A549 treated with GW870086 at 1 μM for 4 hours (cell line): ENCODE data around the gene ZNF141. TPM values are rescaled to one million over a fixed set of nuclear protein-coding genes. Genes with fewer than 3 reads are reported as not detected.

Experiments
- total RNA-seq: library from RNA; stranded (reverse); fragments of 200-300 nt; extraction: Qiagen RNA extraction; gene quantifications from 5 replicates; pipeline ENCODE4 v1.2.3, GENCODE V29; 2022; ENCODE audit warnings: low read depth

ZNF141 gene
- 1.3 to 3.5 TPM (median 2.6 TPM) in 5 replicates for total RNA-seq

DNA sequence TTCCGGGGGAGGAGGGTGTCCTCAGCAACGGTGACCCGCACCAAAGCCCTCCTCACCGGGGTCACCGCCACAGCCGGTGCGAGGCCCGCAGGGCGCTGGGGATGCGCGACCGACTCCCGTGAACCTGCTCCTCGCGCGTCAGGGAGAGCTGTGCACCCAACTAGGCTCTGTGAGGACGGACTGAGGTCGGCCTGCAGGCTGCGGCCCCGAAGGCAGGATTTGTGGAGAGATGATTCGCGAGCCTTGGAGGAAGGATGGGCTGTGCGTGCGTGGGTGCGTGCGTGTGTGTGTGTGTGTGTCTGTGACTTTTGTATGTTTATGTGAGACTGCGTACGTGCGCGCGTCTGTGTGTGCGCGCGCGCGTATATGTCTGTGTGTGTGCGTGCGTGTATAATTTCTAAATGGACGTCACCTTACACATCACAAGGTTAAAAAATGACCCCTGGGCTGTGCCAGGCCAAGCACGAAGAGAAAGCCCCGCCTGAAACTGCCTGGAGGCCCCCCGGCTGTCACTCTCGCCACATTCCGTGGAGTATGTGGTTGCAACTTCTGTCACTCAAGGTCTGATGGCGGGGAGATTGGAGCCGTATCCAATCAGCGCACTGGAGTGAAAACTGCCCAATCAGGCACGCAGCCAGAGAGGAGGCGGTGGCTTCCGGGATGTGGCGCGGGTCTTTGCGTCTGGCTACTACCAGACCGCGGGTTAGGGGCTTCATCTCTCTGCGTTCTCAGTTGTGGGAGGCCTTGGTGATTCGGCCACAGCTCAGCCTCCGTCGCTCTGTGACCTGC, at the start of gene ZNF141:
Gene ZNF141 (plus strand): TSS at position 672 of the 789 bp plus-strand sequence. CDS start 170 bp downstream, outside the sequence.

DNA sequence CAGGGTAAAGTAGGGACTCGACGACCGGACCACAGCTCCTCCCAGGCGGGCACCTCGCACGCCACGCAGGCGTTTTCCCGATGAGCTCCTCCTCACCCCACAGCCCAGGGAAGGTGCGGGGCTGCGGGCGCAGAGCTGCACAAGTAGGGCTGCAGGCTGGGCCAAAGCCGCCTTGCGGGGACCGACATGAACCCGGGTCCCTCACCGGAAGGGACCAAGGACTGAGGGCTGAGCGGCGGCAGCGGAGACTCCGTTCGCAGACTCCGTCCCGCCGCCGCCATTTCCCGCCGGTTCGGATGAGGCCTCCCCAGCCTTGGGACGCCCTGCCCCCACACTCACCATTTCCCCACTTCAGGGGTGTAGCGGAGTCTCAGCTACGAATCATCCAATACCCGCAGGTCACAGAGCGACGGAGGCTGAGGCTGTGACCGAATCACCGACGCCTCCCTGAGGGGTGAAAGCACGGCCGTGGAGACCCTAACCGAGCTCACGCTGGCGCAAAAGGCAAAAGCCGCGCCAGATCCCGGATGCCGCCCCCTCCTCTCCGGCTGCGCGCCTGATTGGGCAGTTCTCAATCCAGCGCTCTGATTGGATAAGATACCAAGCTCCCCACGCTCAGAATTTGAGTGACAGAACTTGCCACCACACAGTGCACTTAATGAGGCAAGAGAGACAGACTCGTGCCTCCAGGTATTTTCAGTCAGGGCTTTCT, 32.5 kb upstream of the ZNF141 start, which contains the start of gene ZNF732:
Gene ZNF732 (minus strand): TSS at position 506 of the 712 bp plus-strand sequence. CDS start 164 bp downstream, at position 342.

Other genes with a start within 250 kb of the ZNF141 start
- gene ZNF718, start 213.3 kb upstream of the ZNF141 start, total RNA-seq = 0.46 to 0.61 TPM (median 0.53 TPM) in 5 replicates
- not detected in 5 replicates for gene ZNF732, start 32.3 kb upstream of the ZNF141 start, total RNA-seq
- 12.1 to 16.1 TPM (median 15.8 TPM) in 5 replicates for gene ZNF721, start 161.3 kb downstream of the ZNF141 start, total RNA-seq
- gene PIGG, start 161.4 kb downstream of the ZNF141 start, total RNA-seq = 20.9 to 27.9 TPM (median 23.9 TPM) in 5 replicates
- gene TMEM271, start 238.5 kb downstream of the ZNF141 start, total RNA-seq = not detected in 5 replicates